Keratinocyte (primary cell): ENCODE results near the gene TCP11. TPM values are rescaled to one million over a fixed set of nuclear protein-coding genes. Genes with fewer than 3 reads are reported as not detected.

ENCODE experiments used
- DNase-seq: peaks from one replicate; pipeline ENCODE4 v3.0.0-alpha.2; 2011; ENCODE audit warnings: low read depth, missing footprints, low spot score
- FAIRE-seq: peaks from 2 replicates; lab custom pipeline; 2011; peaks lifted over from hg19 to GRCh38; lab: Jason Lieb, UNC
- H2AFZ ChIP-seq: 2 replicates; pipeline ENCODE4 v1.6.0; 2012; ENCODE audit warnings: low read length, control low read depth, inconsistent platforms; ENCODE audit not compliant: control insufficient read depth
- H3K27ac ChIP-seq: 2 replicates; pipeline ENCODE4 v1.5.1; 2011; ENCODE audit warnings: low read length; ENCODE audit not compliant: control insufficient read depth, insufficient read depth
- H3K27me3 ChIP-seq: 3 replicates; pipeline ENCODE4 v1.6.0; 2011; ENCODE audit warnings: low read length; ENCODE audit not compliant: control insufficient read depth, insufficient read depth; ENCODE audit errors: extremely low read depth
- H3K36me3 ChIP-seq, 2 experiments: 2 replicates in 1 of 2; 3 replicates in 1 of 2; pipeline ENCODE4 v1.5.1; 2011; ENCODE audit warnings: low read length in 2 of 2, mild to moderate bottlenecking in 1 of 2; ENCODE audit not compliant: control insufficient read depth in 2 of 2, insufficient read depth in 2 of 2; ENCODE audit errors: extremely low read depth in 1 of 2
- H3K4me1 ChIP-seq: 3 replicates; pipeline ENCODE4 v1.5.1; 2011; ENCODE audit warnings: low read length; ENCODE audit not compliant: control insufficient read depth, insufficient read depth; ENCODE audit errors: extremely low read depth
- H3K4me2 ChIP-seq: 3 replicates; pipeline ENCODE4 v1.6.0; 2011; ENCODE audit warnings: low read depth, low read length; ENCODE audit not compliant: control insufficient read depth, insufficient read depth; ENCODE audit errors: extremely low read depth
- H3K4me3 ChIP-seq, 3 experiments: fragments of 200-600 bp in 1 of 3; sonication (generic) in 1 of 3; 2 replicates in 2 of 3; 3 replicates in 1 of 3; pipeline ENCODE4 v1.5.1; 2011 to 2016; ENCODE audit warnings: low read length in 3 of 3, mild to moderate bottlenecking in 3 of 3, control low read depth in 2 of 3, inconsistent platforms in 1 of 3, low read depth in 1 of 3, mixed read lengths in 1 of 3, mixed run types in 1 of 3, moderate library complexity in 1 of 3; ENCODE audit not compliant: control insufficient read depth in 2 of 3, insufficient read depth in 2 of 3; ENCODE audit errors: extremely low read depth in 1 of 3
- H3K79me2 ChIP-seq: 2 replicates; pipeline ENCODE4 v1.6.0; 2012; ENCODE audit warnings: low read length; ENCODE audit not compliant: control insufficient read depth, insufficient read depth
- H3K9ac ChIP-seq: 3 replicates; pipeline ENCODE4 v1.6.0; 2011; ENCODE audit warnings: low read length; ENCODE audit not compliant: control insufficient read depth, insufficient read depth; ENCODE audit errors: extremely low read depth
- H3K9me1 ChIP-seq: 3 replicates; pipeline ENCODE4 v1.6.0; 2011; ENCODE audit warnings: low read length; ENCODE audit not compliant: control insufficient read depth, insufficient read depth; ENCODE audit errors: extremely low read depth
- H3K9me3 ChIP-seq: 2 replicates; pipeline ENCODE4 v1.5.1; 2012; ENCODE audit warnings: low read depth, low read length; ENCODE audit not compliant: control insufficient read depth
- H4K20me1 ChIP-seq: 3 replicates; pipeline ENCODE4 v1.6.0; 2011; ENCODE audit warnings: low read length; ENCODE audit not compliant: control insufficient read depth, insufficient read depth; ENCODE audit errors: extremely low read depth
- EZH2 ChIP-seq: IDR thresholded peaks from one replicate; pipeline ENCODE4 v1.6.1; 2012; ENCODE audit warnings: inconsistent platforms, mild to moderate bottlenecking, low read length, moderate library complexity
- dilution Hi-C: fragments of 300-500 bp; cut with MboI; formaldehyde crosslinking; loops from one replicate; pipeline ENCODE4 v1.7.0; 2020; ENCODE audit warnings: low sequenced_read_pairs; ENCODE audit not compliant: extremely low pct_ligation_motif_present
- polyA plus RNA-seq, 5 experiments: library from polyadenylated mRNA; depleted of rRNA in 3 of 5; stranded (reverse) in 3 of 5; stranded (forward) in 1 of 5; unstranded in 1 of 5; fragments of >200 nt; gene quantifications; 1 replicate in 1 of 5; 2 replicates in 3 of 5; 3 replicates in 1 of 5; pipeline versions ENCODE4 v1.2.1 to v1.2.3, GENCODE V29; 2011 to 2012; ENCODE audit warnings: missing spikeins in 2 of 5, low read depth in 1 of 5, low replicate concordance in 1 of 5
- TF ChIP-seq, protein P1 (sequence below), 3 experiments: IDR thresholded peaks in 1 of 3; conservative IDR thresholded peaks in 1 of 3; optimal IDR thresholded peaks in 1 of 3; 2 replicates in 2 of 3; 3 replicates in 1 of 3; pipeline versions ENCODE3 to v1.5.1; 2011; ENCODE audit warnings: low read length in 3 of 3, mild to moderate bottlenecking in 3 of 3, moderate library complexity in 2 of 3, control low read depth in 1 of 3, inconsistent platforms in 1 of 3; ENCODE audit not compliant: insufficient read depth in 2 of 3; ENCODE audit errors: extremely low read depth in 1 of 3

The TCP11 gene
- polyA plus RNA-seq, 1 donor (not counting 4 experiments of a cell fraction or from before 2014, with no cell fraction given), result not detected

GRCh38 chr6:35082046-35082732, 59.0 kb downstream of the TCP11 start:
- Histone ChIP-seq H3K4me1 (peaks cover 49% of the 10 kb centered on the region), H3K36me3 (peaks cover 8 to 15% of the 10 kb centered on the region in 2 experiments), H3K9me3 (no peaks in the 10 kb centered on the region), H3K79me2 (no peaks in the 10 kb centered on the region), H4K20me1 (no peaks in the 10 kb centered on the region), H3K27ac (peak overlapping the region; percentile 85), H3K4me2 (peak overlapping the region; percentile 79), H3K9me1 (peaks cover 2% of the 10 kb centered on the region), H3K27me3 (no peaks in the 10 kb centered on the region), H3K9ac (peak overlapping the region; percentile 63), H2AFZ (no peak overlapping the region), H3K4me3 (no peak overlapping the region)
- DNase-seq (no peak), FAIRE-seq (no peak)
- dilution Hi-C loops, result no loop called here
- TF ChIP-seq EZH2, result no peak
- TF ChIP-seq, protein P1, sequence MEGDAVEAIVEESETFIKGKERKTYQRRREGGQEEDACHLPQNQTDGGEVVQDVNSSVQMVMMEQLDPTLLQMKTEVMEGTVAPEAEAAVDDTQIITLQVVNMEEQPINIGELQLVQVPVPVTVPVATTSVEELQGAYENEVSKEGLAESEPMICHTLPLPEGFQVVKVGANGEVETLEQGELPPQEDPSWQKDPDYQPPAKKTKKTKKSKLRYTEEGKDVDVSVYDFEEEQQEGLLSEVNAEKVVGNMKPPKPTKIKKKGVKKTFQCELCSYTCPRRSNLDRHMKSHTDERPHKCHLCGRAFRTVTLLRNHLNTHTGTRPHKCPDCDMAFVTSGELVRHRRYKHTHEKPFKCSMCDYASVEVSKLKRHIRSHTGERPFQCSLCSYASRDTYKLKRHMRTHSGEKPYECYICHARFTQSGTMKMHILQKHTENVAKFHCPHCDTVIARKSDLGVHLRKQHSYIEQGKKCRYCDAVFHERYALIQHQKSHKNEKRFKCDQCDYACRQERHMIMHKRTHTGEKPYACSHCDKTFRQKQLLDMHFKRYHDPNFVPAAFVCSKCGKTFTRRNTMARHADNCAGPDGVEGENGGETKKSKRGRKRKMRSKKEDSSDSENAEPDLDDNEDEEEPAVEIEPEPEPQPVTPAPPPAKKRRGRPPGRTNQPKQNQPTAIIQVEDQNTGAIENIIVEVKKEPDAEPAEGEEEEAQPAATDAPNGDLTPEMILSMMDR (optimal IDR thresholded peaks at IDR 0.05 in 1 of 3, IDR thresholded peaks at IDR 0.05 in 1 of 3, conservative IDR thresholded peaks at IDR 0.05 in 1 of 3; ENCODE audit: extremely low read depth in 1 of 3, insufficient read depth in 2 of 3, low read length in 3 of 3), result no peak

GRCh38 chr6:35081426-35081851, 59.7 kb downstream of the TCP11 start:
- H3K9me3 ChIP-seq, result no peaks in the 10 kb centered on the region
- no peaks in the 10 kb centered on the region for H3K79me2 ChIP-seq
- peaks cover 56% of the 10 kb centered on the region for H3K4me1 ChIP-seq
- H3K36me3 ChIP-seq, result peaks cover 8 to 11% of the 10 kb centered on the region in 2 experiments
- TF ChIP-seq EZH2, result no peak
- TF ChIP-seq, protein P1 (optimal IDR thresholded peaks at IDR 0.05 in 1 of 3, IDR thresholded peaks at IDR 0.05 in 1 of 3, conservative IDR thresholded peaks at IDR 0.05 in 1 of 3; ENCODE audit: extremely low read depth in 1 of 3, insufficient read depth in 2 of 3, low read length in 3 of 3), result no peak
- H3K27me3 ChIP-seq, result no peaks in the 10 kb centered on the region
- dilution Hi-C loops, result no loop called here
- H3K27ac ChIP-seq, result peak overlapping the region; percentile 85
- peak overlapping the region; percentile 63 for H3K9ac ChIP-seq
- H3K4me2 ChIP-seq, result peak overlapping the region; percentile 79
- H3K9me1 ChIP-seq, result peaks cover 2% of the 10 kb centered on the region
- FAIRE-seq (peak; percentile 81), DNase-seq (no peak)
- H3K4me3 ChIP-seq, result peak overlapping the region in 1 of 3 experiments; percentile 61
- no peaks in the 10 kb centered on the region for H4K20me1 ChIP-seq
- H2AFZ ChIP-seq, result peak overlapping the region; percentile 74
